Smooth muscle cell (in vitro differentiated cells): ENCODE results near the gene FBN1. TPM values are rescaled to one million over a fixed set of nuclear protein-coding genes. Genes with fewer than 3 reads are reported as not detected.
A peak's percentile ranks its signal among the peaks of the same experiment; 100 is the strongest.

Experiments
- DNase-seq: peaks from one replicate; lab custom pipeline; 2025; ENCODE audit not compliant: unreplicated experiment; lab: John Stamatoyannopoulos, UW
- H2AFZ ChIP-seq: fragments of 200-600 bp; sonication (generic); 2 replicates; pipeline ENCODE4 v1.6.0; 2016; ENCODE audit warnings: antibody characterized with exemption, low read depth, mild to moderate bottlenecking
- H3F3A ChIP-seq: fragments of 200-600 bp; sonication (generic); 2 replicates; pipeline ENCODE4 v1.6.0; 2017; ENCODE audit warnings: antibody characterized with exemption, low read depth
- H3K27ac ChIP-seq: fragments of 200-600 bp; sonication (generic); 2 replicates; pipeline ENCODE4 v1.5.1; 2016; ENCODE audit warnings: low read depth, mild to moderate bottlenecking
- H3K27me3 ChIP-seq: fragments of 200-600 bp; sonication (generic); 2 replicates; pipeline ENCODE4 v1.6.1; 2016; ENCODE audit warnings: low read depth, mild to moderate bottlenecking
- H3K36me3 ChIP-seq: fragments of 200-600 bp; sonication (generic); 2 replicates; pipeline ENCODE4 v1.5.1; 2016; ENCODE audit warnings: low read depth
- H3K4me1 ChIP-seq: fragments of 200-600 bp; sonication (generic); 2 replicates; pipeline ENCODE4 v1.5.1; 2016; ENCODE audit warnings: low read depth
- H3K4me2 ChIP-seq: fragments of 200-600 bp; sonication (generic); 2 replicates; pipeline ENCODE4 v1.6.0; 2016; ENCODE audit warnings: mild to moderate bottlenecking
- H3K4me3 ChIP-seq: fragments of 200-600 bp; sonication (generic); 2 replicates; pipeline ENCODE4 v1.5.1; 2016; ENCODE audit warnings: mild to moderate bottlenecking
- H3K79me2 ChIP-seq: fragments of 200-600 bp; sonication (generic); 2 replicates; pipeline ENCODE4 v1.6.0; 2016; ENCODE audit warnings: low read depth, mild to moderate bottlenecking
- H3K9ac ChIP-seq: fragments of 200-600 bp; sonication (generic); 2 replicates; pipeline ENCODE4 v1.6.0; 2016; ENCODE audit warnings: low read depth
- H3K9me3 ChIP-seq: fragments of 200-600 bp; sonication (generic); replicated peaks from 2 replicates; pipeline ENCODE4 v1.5.1; 2016; ENCODE audit warnings: low read depth
- H4K20me1 ChIP-seq: fragments of 200-600 bp; sonication (generic); 2 replicates; pipeline ENCODE4 v1.6.0; 2016; ENCODE audit warnings: low read depth
- WGBS: methylation state at CpG from one replicate; pipeline ENCODE4 v1.1.7; 2016; ENCODE audit warnings: low lambda C conversion rate; 5-methylcytosine and 5-hydroxymethylcytosine counted together
- polyA plus RNA-seq: library from polyadenylated mRNA; unstranded; fragments of >200 nt; fragmentation: Nextera tagmentation; extraction: Ambion mirVana; gene quantifications from 2 replicates; pipeline ENCODE4 v1.2.1, GENCODE V29; 2016
- total RNA-seq: library from RNA; depleted of rRNA; stranded (reverse); fragments of >200 nt; gene quantifications from 2 replicates; pipeline ENCODE4 v1.2.3, GENCODE V29; 2014
- TF ChIP-seq, protein P1 (sequence below): fragments of 200-600 bp; sonication (generic); IDR thresholded peaks from 2 replicates; pipeline ENCODE4 v1.5.1; 2017; ENCODE audit warnings: borderline replicate concordance, mild to moderate bottlenecking, antibody characterized with exemption; ENCODE audit not compliant: insufficient read depth, poor library complexity, severe bottlenecking

The FBN1 gene
- total and polyA plus RNA-seq, 2 experiments from 2014 or later: 137 to 330 TPM

DNA sequence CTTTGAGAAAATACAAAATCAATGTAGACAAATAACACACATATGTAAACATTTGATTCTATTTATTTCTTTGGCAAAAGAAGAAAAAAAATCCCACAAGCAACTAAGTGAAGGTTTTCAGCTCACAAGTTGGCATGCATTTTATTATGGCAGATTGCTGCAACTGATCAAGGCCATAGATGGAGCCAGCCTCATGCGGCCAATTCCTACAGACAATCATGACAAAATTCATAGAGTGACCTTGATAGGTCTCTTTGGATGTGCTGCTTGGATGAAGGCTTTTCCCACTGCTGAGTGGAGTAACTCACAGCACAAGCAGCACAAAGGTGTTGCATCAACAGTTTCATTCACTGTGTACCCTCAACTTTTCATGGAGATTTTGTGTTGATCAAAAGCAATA lies 22.1 kb downstream of the FBN1 start:
- H3K9ac ChIP-seq: no peak overlapping the region
- H3K9me3 ChIP-seq: no peaks in the 10 kb centered on the region
- no peaks in the 10 kb centered on the region for H3K27me3 ChIP-seq
- no peak overlapping the region for H3K27ac ChIP-seq
- H3F3A ChIP-seq: peaks cover 6% of the 10 kb centered on the region
- H4K20me1 ChIP-seq: peaks cover 13% of the 10 kb centered on the region
- TF ChIP-seq, protein P1, sequence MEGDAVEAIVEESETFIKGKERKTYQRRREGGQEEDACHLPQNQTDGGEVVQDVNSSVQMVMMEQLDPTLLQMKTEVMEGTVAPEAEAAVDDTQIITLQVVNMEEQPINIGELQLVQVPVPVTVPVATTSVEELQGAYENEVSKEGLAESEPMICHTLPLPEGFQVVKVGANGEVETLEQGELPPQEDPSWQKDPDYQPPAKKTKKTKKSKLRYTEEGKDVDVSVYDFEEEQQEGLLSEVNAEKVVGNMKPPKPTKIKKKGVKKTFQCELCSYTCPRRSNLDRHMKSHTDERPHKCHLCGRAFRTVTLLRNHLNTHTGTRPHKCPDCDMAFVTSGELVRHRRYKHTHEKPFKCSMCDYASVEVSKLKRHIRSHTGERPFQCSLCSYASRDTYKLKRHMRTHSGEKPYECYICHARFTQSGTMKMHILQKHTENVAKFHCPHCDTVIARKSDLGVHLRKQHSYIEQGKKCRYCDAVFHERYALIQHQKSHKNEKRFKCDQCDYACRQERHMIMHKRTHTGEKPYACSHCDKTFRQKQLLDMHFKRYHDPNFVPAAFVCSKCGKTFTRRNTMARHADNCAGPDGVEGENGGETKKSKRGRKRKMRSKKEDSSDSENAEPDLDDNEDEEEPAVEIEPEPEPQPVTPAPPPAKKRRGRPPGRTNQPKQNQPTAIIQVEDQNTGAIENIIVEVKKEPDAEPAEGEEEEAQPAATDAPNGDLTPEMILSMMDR: no peak
- 100% methylated on average over 1 of the region's 1 CpG for WGBS
- peaks cover 21% of the 10 kb centered on the region for H3K4me1 ChIP-seq
- H3K79me2 ChIP-seq: peaks cover 84% of the 10 kb centered on the region
- no peak for DNase-seq
- H3K36me3 ChIP-seq: peaks cover 4% of the 10 kb centered on the region
- no peak overlapping the region for H3K4me3 ChIP-seq
- H2AFZ ChIP-seq: no peak overlapping the region
- H3K4me2 ChIP-seq: no peak overlapping the region

DNA sequence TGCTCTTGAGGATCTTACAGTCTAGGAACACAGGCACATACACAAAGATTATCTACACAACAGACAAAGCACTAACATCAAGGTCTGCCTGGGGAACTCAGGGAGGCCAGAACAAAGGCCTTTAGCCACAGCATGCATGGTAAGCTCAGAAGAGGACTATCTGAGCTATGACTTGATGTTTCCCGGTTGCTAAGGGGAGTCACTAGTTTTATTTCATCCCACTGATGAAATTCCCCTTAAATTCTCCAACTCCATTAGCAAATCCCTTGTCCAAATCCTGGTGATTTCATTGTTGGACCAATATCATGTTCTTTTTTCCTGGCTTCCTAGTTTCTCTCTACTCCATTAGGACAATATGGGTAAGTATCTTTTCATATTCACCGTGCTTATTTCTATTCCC lies 23.3 kb downstream of the FBN1 start:
- 84% methylated on average over 2 of the region's 2 CpGs for WGBS
- TF ChIP-seq, protein P1: no peak
- DNase-seq: no peak
- no peak overlapping the region for H3K4me2 ChIP-seq
- H3K79me2 ChIP-seq: peaks cover 79% of the 10 kb centered on the region
- H3K9me3 ChIP-seq: no peaks in the 10 kb centered on the region
- H3K27me3 ChIP-seq: no peaks in the 10 kb centered on the region
- H3K4me3 ChIP-seq: no peak overlapping the region
- no peak overlapping the region for H3K9ac ChIP-seq
- H4K20me1 ChIP-seq: peaks cover 6% of the 10 kb centered on the region
- H2AFZ ChIP-seq: no peak overlapping the region
- peaks cover 6% of the 10 kb centered on the region for H3F3A ChIP-seq
- H3K27ac ChIP-seq: no peak overlapping the region
- peaks cover 14% of the 10 kb centered on the region for H3K4me1 ChIP-seq
- H3K36me3 ChIP-seq: peaks cover 4% of the 10 kb centered on the region

DNA sequence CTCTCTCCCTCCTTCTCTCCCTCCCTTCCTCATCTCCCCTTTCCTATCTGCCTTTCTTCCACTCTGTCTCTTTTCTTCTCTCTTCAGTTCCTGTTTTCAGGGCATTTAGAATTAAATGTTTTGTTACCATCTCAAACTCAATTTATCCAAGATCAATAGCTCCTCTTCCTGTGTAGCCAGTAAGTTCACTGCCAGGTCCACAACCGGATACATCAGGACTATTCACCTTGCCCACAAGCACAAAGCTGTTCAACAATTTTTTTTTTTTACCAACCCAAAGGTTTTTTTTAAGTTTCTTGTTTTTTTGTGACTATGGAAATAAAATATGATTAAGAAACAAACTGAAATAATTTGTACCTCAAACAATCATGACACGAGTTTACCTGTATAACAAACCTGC lies 26.1 kb downstream of the FBN1 start:
- no peak overlapping the region for H3K27ac ChIP-seq
- H3K79me2 ChIP-seq: peaks cover 84% of the 10 kb centered on the region
- TF ChIP-seq, protein P1: no peak
- no peak overlapping the region for H3K9ac ChIP-seq
- H2AFZ ChIP-seq: no peak overlapping the region
- H3F3A ChIP-seq: no peaks in the 10 kb centered on the region
- H3K27me3 ChIP-seq: no peaks in the 10 kb centered on the region
- no peaks in the 10 kb centered on the region for H3K9me3 ChIP-seq
- H3K36me3 ChIP-seq: peaks cover 4% of the 10 kb centered on the region
- peaks cover 20% of the 10 kb centered on the region for H4K20me1 ChIP-seq
- H3K4me3 ChIP-seq: no peak overlapping the region
- no peak overlapping the region for H3K4me2 ChIP-seq
- no peaks in the 10 kb centered on the region for H3K4me1 ChIP-seq
- 95% methylated on average over 2 of the region's 2 CpGs for WGBS
- DNase-seq: no peak

DNA sequence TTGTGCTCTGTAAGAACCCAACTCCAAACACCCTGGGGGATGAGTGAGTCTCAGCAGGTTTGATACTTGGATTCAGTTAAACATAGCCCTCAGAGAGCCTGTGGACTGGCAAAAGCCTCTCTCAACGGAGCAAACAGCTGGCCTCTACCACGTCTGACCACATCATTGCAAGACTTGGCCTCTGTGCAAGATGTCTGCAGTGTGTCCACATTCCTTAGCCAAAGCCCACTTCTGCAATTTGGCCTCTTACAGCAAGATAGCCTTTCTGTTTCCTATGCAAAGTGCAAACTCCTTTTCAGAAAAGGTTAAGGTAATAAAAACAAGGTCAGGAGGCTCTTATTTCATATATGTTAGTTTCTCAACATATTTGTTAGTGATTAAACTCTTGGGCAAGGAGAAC lies 27.9 kb downstream of the FBN1 start:
- DNase-seq: no peak
- Histone ChIP-seq H3K4me2 (peak overlapping the region; percentile 34), H4K20me1 (peaks cover 32% of the 10 kb centered on the region)

More for the DNA sequence above, 27.9 kb downstream of the FBN1 start:
- H3K27me3 ChIP-seq: no peaks in the 10 kb centered on the region
- no peak overlapping the region for H2AFZ ChIP-seq
- H3K4me3 ChIP-seq: no peak overlapping the region
- 32% methylated on average over 2 of the region's 2 CpGs for WGBS
- peaks cover 6% of the 10 kb centered on the region for H3K36me3 ChIP-seq
- H3K27ac ChIP-seq: peak overlapping the region; percentile 9
- peaks cover 82% of the 10 kb centered on the region for H3K79me2 ChIP-seq
- H3K4me1 ChIP-seq: no peaks in the 10 kb centered on the region
- H3F3A ChIP-seq: no peaks in the 10 kb centered on the region
- no peak overlapping the region for H3K9ac ChIP-seq
- H3K9me3 ChIP-seq: no peaks in the 10 kb centered on the region
- TF ChIP-seq, protein P1: no peak
